Peyer's patch (tissue), 4 donors: ENCODE measurements around the gene RMC1.

Experiments
- CTCF ChIP-seq, 6 experiments: fragments of 450-650 bp in 4 of 6; fragments of 200-600 bp in 2 of 6; sonication (generic) in 1 of 6; IDR thresholded peaks; one replicate each; pipeline ENCODE4 v1.5.1; 2017 to 2019; ENCODE audit warnings: antibody characterized with exemption in 6 of 6, mild to moderate bottlenecking in 3 of 6, moderate library complexity in 1 of 6
- POLR2A ChIP-seq, 2 donors: fragments of 450-650 bp; IDR thresholded peaks; one replicate each; pipeline ENCODE4 v1.5.1; 2017; ENCODE audit warnings: antibody characterized with exemption in 2 of 2, mild to moderate bottlenecking in 2 of 2, moderate library complexity in 2 of 2

GRCh38 chr18:23536204-23536603, 32.9 kb downstream of the RMC1 start:
- no peak for TF ChIP-seq CTCF (IDR thresholded peaks at IDR 0.05)
- TF ChIP-seq POLR2A (IDR thresholded peaks at IDR 0.05): no peak
